K562 (cell line): ENCODE results near the gene CDKL5. TPM values are rescaled to one million over a fixed set of nuclear protein-coding genes. Genes with fewer than 3 reads are reported as not detected.
A peak's percentile ranks its signal among the peaks of the same experiment; 100 is the strongest.

Experiments
- ATAC-seq: fragments of 200-7000 bp; cut with Tn5 transposase; 3 replicates; pipeline ENCODE4 v1.9.1; 2020; ENCODE audit warnings: moderate library complexity
- BruUV-seq: library from RNA; stranded (reverse); fragments of 400-500 nt; replicated peaks from 2 replicates; lab custom pipeline; 2021; lab: Mats Ljungman, UMichigan
- CTCF ChIA-PET: fragments of 300-600 bp; formaldehyde crosslinking; extraction: SDS; loops from one replicate; lab custom pipeline; 2021; ENCODE audit warnings: low intra/inter-chr PET ratio; lab: Yijun Ruan, JAX
- POLR2A ChIA-PET: fragments of 300-600, 350-650 bp; sonication (Branson Sonifier 250); formaldehyde crosslinking; extraction: SDS; loops from one replicate; lab custom pipeline; 2021; ENCODE audit warnings: antibody characterized with exemption, inconsistent platforms; lab: Yijun Ruan, JAX
- DNase-seq, 4 experiments: peaks; one replicate each; pipeline versions ENCODE4 v3.0.0 to v3.0.0-alpha.2; 2011 to 2018; ENCODE audit warnings: low spot score in 3 of 4, mixed read lengths in 3 of 4; ENCODE audit errors: extremely low read depth in 1 of 4
- FAIRE-seq: peaks from 2 replicates; lab custom pipeline; 2011; peaks lifted over from hg19 to GRCh38; lab: Jason Lieb, UNC
- H2AFZ ChIP-seq: 2 replicates; pipeline ENCODE4 v1.6.0; 2011; ENCODE audit warnings: low read depth, low read length, control low read depth, inconsistent platforms
- H3K27ac ChIP-seq: fragments of 200-600 bp; 3 replicates; pipeline ENCODE4 v1.8.0; 2011; ENCODE audit warnings: low read depth, mild to moderate bottlenecking, control low read depth, inconsistent platforms, low read length, moderate library complexity, mixed read lengths; ENCODE audit errors: extremely low read depth
- H3K27me3 ChIP-seq, 2 experiments: fragments of 300-600 bp in 1 of 2; 2 replicates in 1 of 2; 3 replicates in 1 of 2; pipeline versions ENCODE4 v1.6.0 to v1.8.0; 2011; ENCODE audit warnings: inconsistent platforms in 2 of 2, low read length in 2 of 2, mild to moderate bottlenecking in 1 of 2, mixed read lengths in 1 of 2, moderate library complexity in 1 of 2; ENCODE audit not compliant: control insufficient read depth in 2 of 2, insufficient read depth in 2 of 2
- H3K36me3 ChIP-seq: fragments of 300-600 bp; 3 replicates; pipeline ENCODE4 v1.8.0; 2011; ENCODE audit warnings: mild to moderate bottlenecking, low read length, inconsistent platforms; ENCODE audit not compliant: control insufficient read depth, insufficient read depth
- H3K4me1 ChIP-seq, 2 experiments: fragments of 200-600 bp in 1 of 2; replicated peaks in 1 of 2; 2 replicates in 1 of 2; 3 replicates in 1 of 2; pipeline versions ENCODE4 v1.5.1 to v1.8.0; 2011; ENCODE audit warnings: inconsistent platforms in 2 of 2, low read length in 2 of 2, mild to moderate bottlenecking in 1 of 2, mixed read lengths in 1 of 2, moderate library complexity in 1 of 2; ENCODE audit not compliant: control insufficient read depth in 2 of 2, insufficient read depth in 2 of 2
- H3K4me2 ChIP-seq: 2 replicates; pipeline ENCODE4 v1.6.1; 2011; ENCODE audit warnings: low read length, control low read depth, inconsistent platforms, mixed read lengths; ENCODE audit not compliant: insufficient read depth
- H3K4me3 ChIP-seq: fragments of 200-600 bp; sonication (generic), shearing (Covaris generic); 2 replicates; pipeline ENCODE4 v1.5.1; 2016; ENCODE audit warnings: control low read depth, inconsistent platforms
- H3K79me2 ChIP-seq: fragments of 200-600 bp; 3 replicates; pipeline ENCODE4 v1.8.0; 2011; ENCODE audit warnings: low read length, inconsistent platforms; ENCODE audit not compliant: control insufficient read depth, insufficient read depth
- H3K9ac ChIP-seq, 2 experiments: 2 replicates each; pipeline versions ENCODE4 v1.6.0 to v1.6.1; 2011; ENCODE audit warnings: low read depth in 2 of 2, low read length in 2 of 2, control low read depth in 1 of 2, inconsistent platforms in 1 of 2, mild to moderate bottlenecking in 1 of 2, mixed read lengths in 1 of 2; ENCODE audit not compliant: insufficient read depth in 1 of 2
- H3K9me1 ChIP-seq: one replicate; pipeline ENCODE4 v1.6.0; 2011; ENCODE audit warnings: inconsistent platforms, mild to moderate bottlenecking, low read length, moderate library complexity; ENCODE audit not compliant: control insufficient read depth, insufficient read depth
- H3K9me3 ChIP-seq: replicated peaks from 2 replicates; pipeline ENCODE4 v1.5.1; 2011; ENCODE audit warnings: low read depth, low read length, inconsistent platforms; ENCODE audit not compliant: control insufficient read depth, insufficient read depth
- H4K20me1 ChIP-seq: replicated peaks from 2 replicates; pipeline ENCODE4 v1.6.1; 2011; ENCODE audit warnings: low read length, inconsistent platforms, mixed read lengths; ENCODE audit not compliant: control insufficient read depth, insufficient read depth
- BMI1 ChIP-seq: fragments of 150-350 bp; IDR thresholded peaks from 2 replicates; pipeline ENCODE4 v1.6.1; 2014; ENCODE audit warnings: low read length
- FOSL1 ChIP-seq: fragments of 200-800 bp; sonication (Bioruptor generic); conservative IDR thresholded peaks from 2 replicates; pipeline ENCODE4 v1.6.1; 2016; ENCODE audit warnings: missing genetic modification characterization, missing compliant biosample characterization
- HDAC1 ChIP-seq, 2 experiments: fragments of 450-650 bp; IDR thresholded peaks; 2 replicates each; pipeline ENCODE4 v1.6.1; 2016 to 2017; ENCODE audit warnings: inconsistent platforms in 1 of 2, mild to moderate bottlenecking in 1 of 2, moderate library complexity in 1 of 2
- HINFP ChIP-seq: fragments of 450-650 bp; conservative IDR thresholded peaks from 2 replicates; pipeline ENCODE4 v1.6.1; 2016; ENCODE audit warnings: missing genetic modification characterization, low read depth, mild to moderate bottlenecking, control low read depth, missing compliant biosample characterization
- POLR2B ChIP-seq: fragments of 450-650 bp; IDR thresholded peaks from 2 replicates; pipeline ENCODE4 v1.6.1; 2018; ENCODE audit warnings: low read depth; ENCODE audit not compliant: partially characterized antibody
- SMARCC2 ChIP-seq: fragments of 450-650 bp; IDR thresholded peaks from 2 replicates; pipeline ENCODE4 v1.6.1; 2017; ENCODE audit warnings: antibody characterized with exemption, moderate library complexity, mild to moderate bottlenecking, low read depth
- WGBS: fragments of 100-300 bp; shearing (Covaris generic); methylation state at CpG from one replicate; pipeline ENCODE4 v1.1.6; 2016; ENCODE audit warnings: low coverage, mixed read lengths; ENCODE audit not compliant: insufficient coverage; ENCODE audit errors: missing lambda C conversion rate; 5-methylcytosine and 5-hydroxymethylcytosine counted together
- in situ Hi-C: fragments of 300-500 bp; cut with MboI; formaldehyde crosslinking; loops from 4 replicates; pipeline ENCODE4 v1.15.0; 2018; ENCODE audit warnings: inconsistent platforms, mixed read lengths
- intact Hi-C: fragments of 100-400 bp; cut with micrococcal nuclease; formaldehyde crosslinking; loops from 2 replicates; pipeline ENCODE4 v1.14.2; 2022
- polyA plus RNA-seq, 8 experiments: library from polyadenylated mRNA; depleted of rRNA in 4 of 8; stranded (reverse) in 5 of 8; unstranded in 3 of 8; fragments of >200 nt; fragmentation: Nextera tagmentation in 2 of 8; fragmentation: Illumina TruSeq in 1 of 8; extraction: Ambion mirVana in 2 of 8; extraction: Trizol in 1 of 8; gene quantifications; 2 replicates each; pipeline versions ENCODE4 v1.2.1 to v1.2.3, GENCODE V29; 2011 to 2014; ENCODE audit warnings: inconsistent platforms in 1 of 8, missing spikeins in 1 of 8
- total RNA-seq, 7 experiments: library from RNA; depleted of rRNA in 6 of 7; stranded (reverse); fragments of >200 nt in 6 of 7; fragmentation: Illumina TruSeq in 2 of 7; extraction: Trizol in 2 of 7; gene quantifications; 2 replicates each; pipeline versions ENCODE4 v1.2.1 to v1.2.3, GENCODE V29; 2011 to 2021; ENCODE audit warnings: low replicate concordance in 1 of 7

CDKL5 gene
- total and polyA plus RNA-seq, 9 of the 15 experiments (the other 6 are each of a cell fraction or from before 2014, with no cell fraction given) = under 0.01 to 0.21 (median 0.04) TPM

DNA sequence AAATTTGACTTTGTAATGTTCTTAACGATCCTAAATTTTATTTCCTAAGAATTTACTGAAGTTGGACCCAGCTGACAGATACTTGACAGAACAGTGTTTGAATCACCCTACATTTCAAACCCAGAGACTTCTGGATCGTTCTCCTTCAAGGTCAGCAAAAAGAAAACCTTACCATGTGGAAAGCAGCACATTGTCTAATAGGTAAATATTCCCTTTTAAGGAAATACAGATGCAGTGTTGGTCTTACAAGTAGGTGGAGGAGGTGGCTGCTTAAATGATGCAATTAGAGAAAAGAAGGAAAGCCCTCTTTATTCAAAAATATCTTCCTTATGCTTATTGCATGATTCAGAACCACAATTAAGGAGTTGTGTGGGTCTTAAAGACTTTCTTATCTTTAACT lies 173.0 kb downstream of the CDKL5 start:
- WGBS = 0% methylated on average over 2 of the region's 2 CpGs
- ChIA-PET POLR2A (interaction anchor here (1.7 kb wide), 1 partner anchor 8 kb away, joined by 3 read pairs; no protein-coding TSS in a partner anchor), CTCF (no interaction called here)
- H3K4me2 ChIP-seq = no peak overlapping the region
- no peak for ATAC-seq
- no peaks in the 10 kb centered on the region for H3K27me3 ChIP-seq
- in situ Hi-C loops = no loop called here
- no peaks in the 10 kb centered on the region for H3K4me1 ChIP-seq
- no peak overlapping the region for H3K27ac ChIP-seq
- no peak overlapping the region for H3K9ac ChIP-seq
- H3K9me3 ChIP-seq = no peaks in the 10 kb centered on the region
- intact Hi-C loops = no loop called here
- DNase-seq = no peak
- no TSS peak for BruUV-seq
- TF ChIP-seq HINFP (tag) (no peak), BMI1 (no peak), SMARCC2 (no peak), POLR2B (no peak)
- H3K79me2 ChIP-seq = no peaks in the 10 kb centered on the region
- no peak for FAIRE-seq
- H3K9me1 ChIP-seq = no peaks in the 10 kb centered on the region
- H3K4me3 ChIP-seq = no peak overlapping the region
- H3K36me3 ChIP-seq = no peaks in the 10 kb centered on the region
- no peak overlapping the region for H2AFZ ChIP-seq
- H4K20me1 ChIP-seq = no peaks in the 10 kb centered on the region

DNA sequence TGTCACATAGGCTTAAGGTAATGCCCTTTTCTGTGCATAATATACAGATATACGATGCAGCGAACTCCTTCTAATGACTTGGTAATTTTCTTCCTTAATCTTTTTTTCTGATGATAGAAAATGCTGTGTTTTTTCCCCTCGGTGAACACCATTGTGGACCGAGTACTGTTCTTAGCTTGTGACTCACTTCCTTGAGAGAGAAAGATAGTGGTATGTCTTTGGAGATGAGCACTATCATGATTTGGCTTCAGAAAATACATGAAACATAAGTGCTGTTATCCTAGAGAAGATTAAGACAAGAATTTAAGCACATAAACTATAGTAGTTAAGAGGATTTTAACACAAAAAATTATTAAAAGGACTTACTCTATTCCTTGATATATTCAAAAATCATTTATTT lies 182.6 kb downstream of the CDKL5 start:
- no TSS peak for BruUV-seq
- Histone ChIP-seq H3K4me2 (no peak overlapping the region), H3K27me3 (peaks cover 0 to 6% of the 10 kb centered on the region in 2 experiments; a peak in 2 of 5 replicates), H3K36me3 (no peaks in the 10 kb centered on the region), H3K4me1 (no peaks in the 10 kb centered on the region), H2AFZ (no peak overlapping the region), H4K20me1 (no peaks in the 10 kb centered on the region), H3K4me3 (no peak overlapping the region), H3K27ac (no peak overlapping the region), H3K79me2 (no peaks in the 10 kb centered on the region), H3K9me1 (no peaks in the 10 kb centered on the region), H3K9me3 (no peaks in the 10 kb centered on the region), H3K9ac (no peak overlapping the region)
- TF ChIP-seq HDAC1 (IDR thresholded peaks at IDR 0.05) (no peak), FOSL1 (0 out of 2 replicates have a peak, but pooled peaks have one; percentile 16)
- 0% methylated on average over 4 of the region's 4 CpGs for WGBS
- ChIA-PET POLR2A (no interaction called here), CTCF (no interaction called here)
- DNase-seq (no peak), FAIRE-seq (no peak), ATAC-seq (no peak)
- intact Hi-C loops = no loop called here
- in situ Hi-C loops = no loop called here
